22Rv1 (cell line): Measurements from ENCODE around the gene SPATA45.

Experiments
- H3K27ac ChIP-seq: fragments of 450-650 bp; 2 replicates; pipeline ENCODE4 v1.5.1; 2017
- ZFX ChIP-seq: fragments of 450-650 bp; IDR thresholded peaks from 2 replicates; pipeline ENCODE4 v1.6.1; 2017; ENCODE audit warnings: antibody characterized with exemption, borderline replicate concordance
- TF ChIP-seq, protein P1 (sequence below): fragments of 450-650 bp; IDR thresholded peaks from 2 replicates; pipeline ENCODE4 v1.5.1; 2017; ENCODE audit warnings: mild to moderate bottlenecking

SPATA45 gene

DNA sequence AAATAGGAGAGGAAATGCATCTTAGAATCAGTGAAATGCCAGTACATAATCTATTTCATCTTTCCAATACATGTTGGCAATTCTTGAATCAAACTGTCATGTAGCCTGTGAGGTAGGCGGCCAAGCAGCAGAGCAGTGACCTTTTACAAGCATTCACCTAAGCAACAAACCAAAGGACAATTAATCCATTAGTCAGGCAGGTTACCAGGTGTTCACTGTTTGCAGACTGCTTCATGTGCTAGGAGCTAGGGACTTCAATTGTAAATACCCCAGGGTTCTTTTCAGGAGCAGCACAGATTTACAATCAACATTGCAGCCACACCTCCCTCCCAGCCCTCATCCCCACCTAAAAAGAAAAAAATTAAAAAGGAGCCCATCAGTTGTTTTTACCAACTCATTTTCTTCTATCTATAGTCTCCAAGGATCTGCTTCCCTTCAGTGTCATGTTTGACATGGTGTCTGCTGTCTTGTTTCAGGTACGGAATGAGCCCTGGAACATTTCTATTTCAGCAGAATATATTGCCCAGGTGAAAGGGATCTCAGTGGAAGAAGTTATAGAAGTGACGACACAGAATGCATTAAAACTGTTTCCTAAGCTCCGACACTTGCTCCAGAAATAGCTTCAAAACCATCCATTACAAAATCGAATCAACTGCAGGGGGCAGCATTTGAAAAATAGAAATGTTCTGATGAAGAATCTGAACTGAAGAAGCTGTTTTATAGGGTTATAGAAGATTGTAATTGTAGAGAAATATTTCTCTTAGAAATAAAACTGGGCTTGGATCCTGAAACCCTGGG is 32.7 kb downstream of the SPATA45 start:
- H3K27ac ChIP-seq: no peak overlapping the region
- TF ChIP-seq, protein P1, sequence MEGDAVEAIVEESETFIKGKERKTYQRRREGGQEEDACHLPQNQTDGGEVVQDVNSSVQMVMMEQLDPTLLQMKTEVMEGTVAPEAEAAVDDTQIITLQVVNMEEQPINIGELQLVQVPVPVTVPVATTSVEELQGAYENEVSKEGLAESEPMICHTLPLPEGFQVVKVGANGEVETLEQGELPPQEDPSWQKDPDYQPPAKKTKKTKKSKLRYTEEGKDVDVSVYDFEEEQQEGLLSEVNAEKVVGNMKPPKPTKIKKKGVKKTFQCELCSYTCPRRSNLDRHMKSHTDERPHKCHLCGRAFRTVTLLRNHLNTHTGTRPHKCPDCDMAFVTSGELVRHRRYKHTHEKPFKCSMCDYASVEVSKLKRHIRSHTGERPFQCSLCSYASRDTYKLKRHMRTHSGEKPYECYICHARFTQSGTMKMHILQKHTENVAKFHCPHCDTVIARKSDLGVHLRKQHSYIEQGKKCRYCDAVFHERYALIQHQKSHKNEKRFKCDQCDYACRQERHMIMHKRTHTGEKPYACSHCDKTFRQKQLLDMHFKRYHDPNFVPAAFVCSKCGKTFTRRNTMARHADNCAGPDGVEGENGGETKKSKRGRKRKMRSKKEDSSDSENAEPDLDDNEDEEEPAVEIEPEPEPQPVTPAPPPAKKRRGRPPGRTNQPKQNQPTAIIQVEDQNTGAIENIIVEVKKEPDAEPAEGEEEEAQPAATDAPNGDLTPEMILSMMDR: peak; percentile 58
- no peak for TF ChIP-seq ZFX

DNA sequence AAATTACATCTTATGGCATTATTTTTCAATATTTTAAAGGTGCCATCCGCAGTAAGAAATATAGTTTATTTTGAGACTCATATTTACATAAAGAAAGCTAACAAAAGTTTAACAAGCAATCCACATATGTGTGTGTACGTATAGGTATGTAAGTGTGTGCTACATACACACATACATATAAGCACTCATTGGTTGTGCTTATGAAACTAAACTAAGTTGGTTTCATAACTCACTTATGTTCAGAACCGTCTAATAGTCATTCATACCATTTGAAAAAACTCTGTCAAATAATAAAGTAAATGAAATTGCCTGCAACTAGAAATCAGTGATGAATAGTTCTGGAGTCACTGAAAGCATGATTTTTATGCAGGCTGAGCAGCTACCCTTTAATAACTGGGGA is 41.7 kb downstream of the SPATA45 start:
- TF ChIP-seq ZFX: no peak
- TF ChIP-seq, protein P1: no peak
- no peak overlapping the region for H3K27ac ChIP-seq

DNA sequence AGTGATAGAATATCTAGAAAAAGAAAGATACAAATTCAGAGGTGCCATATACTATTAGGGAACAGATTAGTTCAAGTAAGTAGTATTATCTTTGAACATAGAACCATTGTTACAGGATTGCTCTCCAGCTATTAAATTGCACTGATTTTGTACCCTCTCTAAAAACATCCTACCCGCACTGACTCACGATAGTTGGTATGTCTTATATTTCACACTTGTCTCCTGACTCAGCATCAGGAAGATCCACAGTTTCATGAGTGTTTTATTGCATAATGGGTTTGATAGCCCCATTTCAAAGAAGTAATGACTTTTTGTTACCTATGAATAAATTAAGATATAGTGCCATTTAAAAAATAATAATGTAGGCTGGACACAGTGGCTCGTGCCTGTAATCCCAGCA is 49.8 kb downstream of the SPATA45 start:
- no peak overlapping the region for H3K27ac ChIP-seq
- TF ChIP-seq, protein P1: no peak
- no peak for TF ChIP-seq ZFX

DNA sequence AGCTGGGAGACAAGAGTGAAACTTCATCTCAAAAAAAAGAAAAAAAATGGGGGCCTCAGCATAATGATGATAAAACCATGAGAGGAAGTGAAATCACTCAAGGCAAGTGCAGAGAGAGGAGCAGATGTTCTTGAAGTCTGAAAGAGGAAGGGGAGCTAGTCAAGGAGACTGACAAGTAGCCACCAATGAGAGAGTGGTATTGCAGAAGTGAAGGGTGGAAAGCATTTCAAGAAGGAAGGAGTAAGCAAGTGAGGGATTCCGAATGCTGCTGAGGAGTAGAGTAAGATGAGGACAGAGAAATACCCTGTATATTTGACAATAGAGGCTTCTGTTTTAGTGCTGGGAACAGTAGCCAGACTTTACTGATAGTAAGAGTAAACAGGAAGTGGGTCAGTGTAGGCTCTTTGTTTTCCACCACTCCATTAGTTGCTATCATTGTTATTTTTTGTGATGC is 52.9 kb downstream of the SPATA45 start:
- TF ChIP-seq ZFX: no peak
- TF ChIP-seq, protein P1: no peak
- H3K27ac ChIP-seq: no peak overlapping the region

DNA sequence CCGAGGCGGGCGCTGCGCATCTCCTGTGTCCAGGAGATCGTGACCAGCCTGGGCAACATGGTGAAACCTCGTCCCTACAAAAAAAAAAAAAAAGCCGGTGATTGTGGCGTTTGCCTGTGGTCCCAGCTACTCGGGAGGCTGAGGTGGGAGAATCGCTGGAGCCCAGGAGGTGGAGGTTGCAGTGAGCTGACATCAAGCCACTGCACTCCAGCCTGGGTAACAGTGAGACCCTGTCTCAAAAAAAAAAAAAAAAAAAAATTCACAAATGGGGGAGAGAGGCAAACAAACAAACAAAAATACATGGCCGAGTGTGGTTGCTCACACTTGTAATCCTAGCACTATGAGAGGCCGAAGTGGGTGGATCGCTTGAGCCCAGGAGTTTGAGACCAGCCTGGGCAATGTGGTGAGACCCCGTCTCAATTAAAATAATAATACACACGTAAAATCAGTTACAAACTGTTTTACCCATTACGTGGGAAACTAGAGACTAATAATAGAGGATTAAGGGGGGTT is 55.0 kb downstream of the SPATA45 start:
- peak overlapping the region; percentile 86 for H3K27ac ChIP-seq
- TF ChIP-seq ZFX: no peak
- TF ChIP-seq, protein P1: no peak

DNA sequence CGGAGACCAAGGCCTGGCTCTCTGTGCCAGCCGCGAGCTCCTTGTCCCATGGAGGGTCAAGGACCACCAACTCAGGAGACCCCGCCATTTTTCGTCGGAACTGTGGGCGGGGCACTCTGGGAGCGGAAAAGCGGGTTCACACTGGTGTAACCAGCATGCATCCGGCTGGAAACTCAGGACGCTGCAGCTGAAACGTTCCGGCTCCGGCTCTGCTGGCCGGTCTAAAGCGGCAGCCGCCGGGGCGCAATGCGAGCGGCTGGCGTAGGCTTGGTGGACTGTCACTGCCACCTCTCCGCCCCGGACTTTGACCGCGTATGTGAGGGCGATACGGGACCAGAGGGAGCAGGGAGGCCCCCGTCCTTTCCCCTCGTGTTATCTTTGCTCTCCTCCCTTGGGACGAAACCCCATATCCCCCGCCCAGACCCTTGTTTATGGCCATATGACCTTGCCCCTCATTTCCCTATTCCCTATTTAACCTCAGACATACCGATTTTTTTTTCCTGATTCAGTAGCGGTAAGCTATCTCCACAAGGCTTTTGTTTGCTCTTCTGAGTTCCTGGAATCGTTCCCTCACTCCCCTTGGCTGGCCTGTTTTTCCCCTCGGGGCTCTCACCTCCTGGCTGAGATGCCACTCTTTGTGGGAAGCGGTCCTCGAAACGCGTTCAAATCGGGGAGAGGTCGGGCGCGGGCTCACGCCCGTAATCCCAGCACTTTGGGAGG is 55.6 kb downstream of the SPATA45 start, which contains the start of the genes NSL1 and TATDN3:
Gene NSL1, minus strand, starts transcription at position 102 of the 720 bp plus-strand sequence. Its CDS starts 14 bp downstream, at position 88.
Gene TATDN3, plus strand, starts transcription at position 219 of the 720 bp plus-strand sequence. Its CDS starts 28 bp downstream, at position 247.
- H3K27ac ChIP-seq: peak within 1 kb of the TSS; percentile 86
- TF ChIP-seq ZFX: no peak
- TF ChIP-seq, protein P1: no peak
